Endothelial cell of umbilical vein (primary cell): Measurements from ENCODE around the gene MECR.

Experiments
- CTCF ChIP-seq, 2 donors: IDR thresholded peaks; 1 replicate in 1 of 2; 2 replicates in 1 of 2; pipeline ENCODE4 v1.5.1; 2011; ENCODE audit warnings: low read length in 2 of 2, mild to moderate bottlenecking in 2 of 2, moderate library complexity in 2 of 2, control low read depth in 1 of 2, inconsistent platforms in 1 of 2, low read depth in 1 of 2; ENCODE audit not compliant: insufficient read depth in 1 of 2; ENCODE audit errors: extremely low read depth in 1 of 2
- EZH2 ChIP-seq: IDR thresholded peaks from 2 replicates; pipeline ENCODE4 v1.6.1; 2012; ENCODE audit warnings: borderline replicate concordance, low read depth, mild to moderate bottlenecking, moderate library complexity, low read length, inconsistent platforms; ENCODE audit not compliant: severe bottlenecking
- MAX ChIP-seq: IDR thresholded peaks from 2 replicates; pipeline ENCODE4 v1.6.1; 2011; ENCODE audit not compliant: insufficient read depth, insufficient read length
- POLR2A ChIP-seq: IDR thresholded peaks from 2 replicates; pipeline ENCODE4 v1.6.1; 2012; ENCODE audit warnings: low read depth, mild to moderate bottlenecking, control low read depth, low read length
- POLR2AphosphoS5 ChIP-seq: IDR thresholded peaks from 2 replicates; pipeline ENCODE4 v1.6.1; 2012; ENCODE audit warnings: low read depth, mild to moderate bottlenecking, control low read depth, low read length, moderate library complexity; ENCODE audit not compliant: insufficient read depth

GRCh38 chr1:29224356-29224837, 6.3 kb downstream of the MECR start:
- TF ChIP-seq CTCF (IDR thresholded peaks at IDR 0.05; ENCODE audit: extremely low read depth in 1 of 2, insufficient read depth in 1 of 2, low read depth in 1 of 2, low read length in 2 of 2) = no peak
- TF ChIP-seq POLR2A = no peak
- no peak for TF ChIP-seq MAX
- TF ChIP-seq POLR2AphosphoS5 = no peak
- no peak for TF ChIP-seq EZH2
